Activated CD4-positive, alpha-beta memory T cell treated with anti-CD3 and anti-CD28 coated beads for 36 hours (primary cell): ENCODE measurements around the gene VCAN. TPM values are rescaled to one million over a fixed set of nuclear protein-coding genes. Genes with fewer than 3 reads are reported as not detected.

ENCODE experiments used
- CTCF ChIA-PET: fragments of 350-600 bp; sonication (Branson Sonifier 250); formaldehyde crosslinking; loops from one replicate; lab custom pipeline; 2021; ENCODE audit warnings: antibody characterized with exemption, inconsistent platforms; lab: Charles Lee
- POLR2A ChIA-PET: fragments of 350-600 bp; sonication (Branson Sonifier 250); formaldehyde crosslinking; loops from one replicate; lab custom pipeline; 2021; ENCODE audit warnings: antibody characterized with exemption; lab: Charles Lee
- DNase-seq: peaks from one replicate; pipeline ENCODE4 v3.0.0-alpha.2; 2020
- H3K27ac Mint-ChIP-seq: one replicate; pipeline ENCODE4 v1.8.0; 2021; ENCODE audit warnings: mixed read lengths
- H3K27me3 Mint-ChIP-seq: one replicate; pipeline ENCODE4 v1.8.0; 2021; ENCODE audit warnings: mixed read lengths
- H3K36me3 Mint-ChIP-seq: one replicate; pipeline ENCODE4 v1.8.0; 2021; ENCODE audit warnings: mixed read lengths
- H3K4me1 Mint-ChIP-seq: one replicate; pipeline ENCODE4 v1.8.0; 2021; ENCODE audit warnings: low read depth, mixed read lengths
- H3K4me3 Mint-ChIP-seq: one replicate; pipeline ENCODE4 v1.8.0; 2021; ENCODE audit warnings: mild to moderate bottlenecking, mixed read lengths
- H3K9me3 Mint-ChIP-seq: one replicate; pipeline ENCODE4 v1.8.0; 2021; ENCODE audit warnings: mixed read lengths
- intact Hi-C: fragments of 100-400 bp; cut with micrococcal nuclease; formaldehyde crosslinking; loops from one replicate; pipeline ENCODE4 v1.15.1; 2023
- total RNA-seq, 2 experiments: library from RNA; stranded (reverse); gene quantifications; one replicate each; pipeline ENCODE4 v1.2.3, GENCODE V29; 2021

VCAN gene
- total RNA-seq, 2 experiments from 2014 or later, result 0.02 TPM; not detected in 1

- POLR2A ChIA-PET, result no interaction called here
- no peaks in the 10 kb centered on the region for H3K27me3 Mint-ChIP-seq
- no peaks in the 10 kb centered on the region for H3K4me1 Mint-ChIP-seq
Measured at GRCh38 chr5:83443534-83443933, 28.0 kb upstream of the VCAN start.

GRCh38 chr5:83444445-83444844 is 27.1 kb upstream of the VCAN start:
- ChIA-PET CTCF (no interaction called here), POLR2A (no interaction called here)
- H3K4me1 Mint-ChIP-seq, result no peaks in the 10 kb centered on the region
- H3K36me3 Mint-ChIP-seq, result no peaks in the 10 kb centered on the region
- H3K4me3 Mint-ChIP-seq, result no peak overlapping the region
- peaks cover 3% of the 10 kb centered on the region for H3K27me3 Mint-ChIP-seq
- intact Hi-C loops, result no loop called here
- H3K9me3 Mint-ChIP-seq, result no peaks in the 10 kb centered on the region
- H3K27ac Mint-ChIP-seq, result no peak overlapping the region
- DNase-seq, result no peak

More at GRCh38 chr5:83443534-83443933, 28.0 kb upstream of the VCAN start:
- no peaks in the 10 kb centered on the region for H3K9me3 Mint-ChIP-seq
- CTCF ChIA-PET, result no interaction called here
- no peaks in the 10 kb centered on the region for H3K36me3 Mint-ChIP-seq
- H3K4me3 Mint-ChIP-seq, result no peak overlapping the region
- DNase-seq, result no peak
- intact Hi-C loops, result no loop called here
- no peak overlapping the region for H3K27ac Mint-ChIP-seq

GRCh38 chr5:83446253-83446947 is 25.1 kb upstream of the VCAN start:
- Mint-ChIP-seq H3K36me3 (no peaks in the 10 kb centered on the region), H3K9me3 (no peaks in the 10 kb centered on the region), H3K27me3 (peaks cover 9% of the 10 kb centered on the region), H3K4me3 (no peak overlapping the region), H3K27ac (no peak overlapping the region), H3K4me1 (no peaks in the 10 kb centered on the region)
- intact Hi-C loops, result no loop called here
- ChIA-PET CTCF (interaction anchor here (1.0 kb wide), 1 partner anchor 27 kb away, joined by 4 read pairs; no protein-coding TSS in a partner anchor), POLR2A (no interaction called here)
- DNase-seq, result no peak

- no peak for DNase-seq
- Mint-ChIP-seq H3K4me1 (no peaks in the 10 kb centered on the region), H3K36me3 (no peaks in the 10 kb centered on the region), H3K27ac (no peak overlapping the region), H3K4me3 (no peak overlapping the region), H3K9me3 (no peaks in the 10 kb centered on the region), H3K27me3 (peaks cover 9% of the 10 kb centered on the region)
- intact Hi-C loops, result no loop called here
- POLR2A ChIA-PET, result no interaction called here
- CTCF ChIA-PET, result interaction anchor here (1.0 kb wide), 1 partner anchor 26 kb away, joined by 4 read pairs; no protein-coding TSS in a partner anchor
Measured at GRCh38 chr5:83447533-83447932, 24.0 kb upstream of the VCAN start.

- Mint-ChIP-seq H3K27ac (no peak overlapping the region), H3K4me1 (no peaks in the 10 kb centered on the region), H3K27me3 (peaks cover 10% of the 10 kb centered on the region), H3K9me3 (peaks cover 20% of the 10 kb centered on the region), H3K4me3 (no peak overlapping the region), H3K36me3 (no peaks in the 10 kb centered on the region)
- ChIA-PET CTCF (no interaction called here), POLR2A (no interaction called here)
- intact Hi-C loops, result no loop called here
- no peak for DNase-seq
Measured at GRCh38 chr5:83450183-83450966, 21.2 kb upstream of the VCAN start.

- H3K9me3 Mint-ChIP-seq, result peaks cover 20% of the 10 kb centered on the region
Measured at GRCh38 chr5:83450967-83451248, 20.6 kb upstream of the VCAN start.

GRCh38 chr5:83451955-83452354 is 19.6 kb upstream of the VCAN start:
- Mint-ChIP-seq H3K9me3 (peaks cover 23% of the 10 kb centered on the region), H3K4me3 (no peak overlapping the region), H3K4me1 (no peaks in the 10 kb centered on the region), H3K27me3 (peaks cover 10% of the 10 kb centered on the region), H3K36me3 (no peaks in the 10 kb centered on the region), H3K27ac (no peak overlapping the region)
- POLR2A ChIA-PET, result no interaction called here
- intact Hi-C loops, result no loop called here
- no peak for DNase-seq
- CTCF ChIA-PET, result no interaction called here

More at GRCh38 chr5:83450967-83451248, 20.6 kb upstream of the VCAN start:
- Mint-ChIP-seq H3K4me1 (no peaks in the 10 kb centered on the region), H3K27ac (no peak overlapping the region), H3K4me3 (no peak overlapping the region), H3K27me3 (peaks cover 10% of the 10 kb centered on the region), H3K36me3 (no peaks in the 10 kb centered on the region)
- CTCF ChIA-PET, result no interaction called here
- intact Hi-C loops, result no loop called here
- no peak for DNase-seq
- POLR2A ChIA-PET, result no interaction called here

GRCh38 chr5:83453937-83454336 is 17.6 kb upstream of the VCAN start:
- no peak overlapping the region for H3K4me3 Mint-ChIP-seq
- H3K27ac Mint-ChIP-seq, result no peak overlapping the region

GRCh38 chr5:83464261-83464660 is 7.3 kb upstream of the VCAN start:
- H3K4me1 Mint-ChIP-seq, result no peaks in the 10 kb centered on the region
- intact Hi-C loops, result no loop called here
- DNase-seq, result no peak
- no peaks in the 10 kb centered on the region for H3K9me3 Mint-ChIP-seq
- ChIA-PET CTCF (no interaction called here), POLR2A (no interaction called here)
- H3K4me3 Mint-ChIP-seq, result no peak overlapping the region
- no peak overlapping the region for H3K27ac Mint-ChIP-seq
- H3K27me3 Mint-ChIP-seq, result peaks cover 22% of the 10 kb centered on the region
- H3K36me3 Mint-ChIP-seq, result no peaks in the 10 kb centered on the region

More at GRCh38 chr5:83453937-83454336, 17.6 kb upstream of the VCAN start:
- CTCF ChIA-PET, result no interaction called here
- no peaks in the 10 kb centered on the region for H3K36me3 Mint-ChIP-seq
- DNase-seq, result no peak
- peaks cover 23% of the 10 kb centered on the region for H3K9me3 Mint-ChIP-seq
- no peaks in the 10 kb centered on the region for H3K4me1 Mint-ChIP-seq
- H3K27me3 Mint-ChIP-seq, result peaks cover 8% of the 10 kb centered on the region
- intact Hi-C loops, result no loop called here
- POLR2A ChIA-PET, result no interaction called here

GRCh38 chr5:83467371-83468035 is 4.0 kb upstream of the VCAN start:
- intact Hi-C loops, result no loop called here
- Mint-ChIP-seq H3K4me3 (no peak overlapping the region), H3K36me3 (no peaks in the 10 kb centered on the region), H3K27me3 (peaks cover 48% of the 10 kb centered on the region), H3K9me3 (no peaks in the 10 kb centered on the region), H3K27ac (no peak overlapping the region), H3K4me1 (peaks cover 14% of the 10 kb centered on the region)
- ChIA-PET POLR2A (interaction anchor here (0.6 kb wide), 1 partner anchor 70 kb away, joined by 4 read pairs; no protein-coding TSS in a partner anchor), CTCF (no interaction called here)
- DNase-seq, result no peak

- H3K27me3 Mint-ChIP-seq, result peaks cover 58% of the 10 kb centered on the region
- no peak for DNase-seq
- H3K36me3 Mint-ChIP-seq, result no peaks in the 10 kb centered on the region
- H3K4me1 Mint-ChIP-seq, result peaks cover 30% of the 10 kb centered on the region
- ChIA-PET POLR2A (no interaction called here), CTCF (no interaction called here)
- no peak overlapping the region for H3K27ac Mint-ChIP-seq
- no peaks in the 10 kb centered on the region for H3K9me3 Mint-ChIP-seq
- intact Hi-C loops, result no loop called here
- no peak overlapping the region for H3K4me3 Mint-ChIP-seq
Measured at GRCh38 chr5:83469075-83469474, 2.5 kb upstream of the VCAN start.
